K562 (cell line): ENCODE data around the gene IL23R. TPM values are rescaled to one million over a fixed set of nuclear protein-coding genes. Genes with fewer than 3 reads are reported as not detected.

ENCODE experiments used
- ATAC-seq: fragments of 200-7000 bp; cut with Tn5 transposase; 3 replicates; pipeline ENCODE4 v1.9.1; 2020; ENCODE audit warnings: moderate library complexity
- BruUV-seq: library from RNA; stranded (reverse); fragments of 400-500 nt; replicated peaks from 2 replicates; lab custom pipeline; 2021; lab: Mats Ljungman, UMichigan
- CTCF ChIA-PET: fragments of 300-600 bp; formaldehyde crosslinking; extraction: SDS; loops from one replicate; lab custom pipeline; 2021; ENCODE audit warnings: low intra/inter-chr PET ratio; lab: Yijun Ruan, JAX
- POLR2A ChIA-PET: fragments of 300-600, 350-650 bp; sonication (Branson Sonifier 250); formaldehyde crosslinking; extraction: SDS; loops from one replicate; lab custom pipeline; 2021; ENCODE audit warnings: antibody characterized with exemption, inconsistent platforms; lab: Yijun Ruan, JAX
- DNase-seq, 4 experiments: peaks; one replicate each; pipeline versions ENCODE4 v3.0.0 to v3.0.0-alpha.2; 2011 to 2018; ENCODE audit warnings: low spot score in 3 of 4, mixed read lengths in 3 of 4; ENCODE audit errors: extremely low read depth in 1 of 4
- FAIRE-seq: peaks from 2 replicates; lab custom pipeline; 2011; peaks lifted over from hg19 to GRCh38; lab: Jason Lieb, UNC
- H2AFZ ChIP-seq: 2 replicates; pipeline ENCODE4 v1.6.0; 2011; ENCODE audit warnings: low read depth, low read length, control low read depth, inconsistent platforms
- H3K27ac ChIP-seq: fragments of 200-600 bp; 3 replicates; pipeline ENCODE4 v1.8.0; 2011; ENCODE audit warnings: low read depth, mild to moderate bottlenecking, control low read depth, inconsistent platforms, low read length, moderate library complexity, mixed read lengths; ENCODE audit errors: extremely low read depth
- H3K27me3 ChIP-seq, 2 experiments: fragments of 300-600 bp in 1 of 2; 2 replicates in 1 of 2; 3 replicates in 1 of 2; pipeline versions ENCODE4 v1.6.0 to v1.8.0; 2011; ENCODE audit warnings: inconsistent platforms in 2 of 2, low read length in 2 of 2, mild to moderate bottlenecking in 1 of 2, mixed read lengths in 1 of 2, moderate library complexity in 1 of 2; ENCODE audit not compliant: control insufficient read depth in 2 of 2, insufficient read depth in 2 of 2
- H3K36me3 ChIP-seq: fragments of 300-600 bp; 3 replicates; pipeline ENCODE4 v1.8.0; 2011; ENCODE audit warnings: mild to moderate bottlenecking, low read length, inconsistent platforms; ENCODE audit not compliant: control insufficient read depth, insufficient read depth
- H3K4me1 ChIP-seq, 2 experiments: fragments of 200-600 bp in 1 of 2; replicated peaks in 1 of 2; 2 replicates in 1 of 2; 3 replicates in 1 of 2; pipeline versions ENCODE4 v1.5.1 to v1.8.0; 2011; ENCODE audit warnings: inconsistent platforms in 2 of 2, low read length in 2 of 2, mild to moderate bottlenecking in 1 of 2, mixed read lengths in 1 of 2, moderate library complexity in 1 of 2; ENCODE audit not compliant: control insufficient read depth in 2 of 2, insufficient read depth in 2 of 2
- H3K4me2 ChIP-seq: 2 replicates; pipeline ENCODE4 v1.6.1; 2011; ENCODE audit warnings: low read length, control low read depth, inconsistent platforms, mixed read lengths; ENCODE audit not compliant: insufficient read depth
- H3K4me3 ChIP-seq: fragments of 200-600 bp; sonication (generic), shearing (Covaris generic); 2 replicates; pipeline ENCODE4 v1.5.1; 2016; ENCODE audit warnings: control low read depth, inconsistent platforms
- H3K79me2 ChIP-seq: fragments of 200-600 bp; 3 replicates; pipeline ENCODE4 v1.8.0; 2011; ENCODE audit warnings: low read length, inconsistent platforms; ENCODE audit not compliant: control insufficient read depth, insufficient read depth
- H3K9ac ChIP-seq, 2 experiments: 2 replicates each; pipeline versions ENCODE4 v1.6.0 to v1.6.1; 2011; ENCODE audit warnings: low read depth in 2 of 2, low read length in 2 of 2, control low read depth in 1 of 2, inconsistent platforms in 1 of 2, mild to moderate bottlenecking in 1 of 2, mixed read lengths in 1 of 2; ENCODE audit not compliant: insufficient read depth in 1 of 2
- H3K9me1 ChIP-seq: one replicate; pipeline ENCODE4 v1.6.0; 2011; ENCODE audit warnings: inconsistent platforms, mild to moderate bottlenecking, low read length, moderate library complexity; ENCODE audit not compliant: control insufficient read depth, insufficient read depth
- H3K9me3 ChIP-seq: replicated peaks from 2 replicates; pipeline ENCODE4 v1.5.1; 2011; ENCODE audit warnings: low read depth, low read length, inconsistent platforms; ENCODE audit not compliant: control insufficient read depth, insufficient read depth
- H4K20me1 ChIP-seq: replicated peaks from 2 replicates; pipeline ENCODE4 v1.6.1; 2011; ENCODE audit warnings: low read length, inconsistent platforms, mixed read lengths; ENCODE audit not compliant: control insufficient read depth, insufficient read depth
- CSDE1 ChIP-seq, 2 experiments: fragments of 450-650 bp; IDR thresholded peaks; 2 replicates each; pipeline ENCODE4 v1.6.1; 2016; ENCODE audit warnings: mild to moderate bottlenecking in 1 of 2
- HDAC3 ChIP-seq: fragments of 450-650 bp; IDR thresholded peaks from 2 replicates; pipeline ENCODE4 v1.6.1; 2018; ENCODE audit warnings: borderline replicate concordance, mild to moderate bottlenecking, moderate library complexity; ENCODE audit not compliant: partially characterized antibody
- MNT ChIP-seq, 2 experiments: fragments of 450-650 bp; conservative IDR thresholded peaks; 2 replicates each; pipeline ENCODE4 v1.6.1; 2017; ENCODE audit warnings: mild to moderate bottlenecking in 2 of 2, moderate library complexity in 2 of 2
- RAD21 ChIP-seq, 2 experiments: fragments of 250-450 bp in 1 of 2; fragments of 450-650 bp in 1 of 2; sonication (Bioruptor Pico) in 1 of 2; formaldehyde crosslinking in 1 of 2; IDR thresholded peaks in 1 of 2; conservative IDR thresholded peaks in 1 of 2; 2 replicates each; pipeline versions ENCODE4 v1.4.0 to v1.8.0; 2020 to 2022; ENCODE audit warnings: mild to moderate bottlenecking in 2 of 2, moderate library complexity in 1 of 2
- SIN3A ChIP-seq, 2 experiments: fragments of 150-350 bp in 1 of 2; IDR thresholded peaks; 2 replicates each; pipeline ENCODE4 v1.6.1; 2011 to 2016; ENCODE audit warnings: borderline replicate concordance in 2 of 2, low read depth in 2 of 2, low read length in 2 of 2, mild to moderate bottlenecking in 2 of 2, moderate library complexity in 2 of 2; ENCODE audit not compliant: control insufficient read depth in 1 of 2
- TAF9B ChIP-seq: fragments of 450-650 bp; IDR thresholded peaks from 2 replicates; pipeline ENCODE4 v1.6.1; 2018; ENCODE audit warnings: mild to moderate bottlenecking; ENCODE audit not compliant: partially characterized antibody
- ZBTB33 ChIP-seq: sonication (generic); formaldehyde crosslinking; IDR thresholded peaks from 2 replicates; pipeline ENCODE4 v1.8.1; 2023; ENCODE audit warnings: mild to moderate bottlenecking, missing genetic modification reagents
- ZNF121 ChIP-seq: sonication (generic); formaldehyde crosslinking; conservative IDR thresholded peaks from 2 replicates; pipeline ENCODE4 v1.8.0; 2022; ENCODE audit warnings: missing genetic modification reagents
- ZNF212 ChIP-seq: fragments of 450-650 bp; formaldehyde crosslinking; IDR thresholded peaks from 2 replicates; pipeline ENCODE4 v1.4.0; 2020; ENCODE audit warnings: mild to moderate bottlenecking
- WGBS: fragments of 100-300 bp; shearing (Covaris generic); methylation state at CpG from one replicate; pipeline ENCODE4 v1.1.6; 2016; ENCODE audit warnings: low coverage, mixed read lengths; ENCODE audit not compliant: insufficient coverage; ENCODE audit errors: missing lambda C conversion rate; 5-methylcytosine and 5-hydroxymethylcytosine counted together
- in situ Hi-C: fragments of 300-500 bp; cut with MboI; formaldehyde crosslinking; loops from 4 replicates; pipeline ENCODE4 v1.15.0; 2018; ENCODE audit warnings: inconsistent platforms, mixed read lengths
- intact Hi-C: fragments of 100-400 bp; cut with micrococcal nuclease; formaldehyde crosslinking; loops from 2 replicates; pipeline ENCODE4 v1.14.2; 2022
- polyA plus RNA-seq, 8 experiments: library from polyadenylated mRNA; depleted of rRNA in 4 of 8; stranded (reverse) in 5 of 8; unstranded in 3 of 8; fragments of >200 nt; fragmentation: Nextera tagmentation in 2 of 8; fragmentation: Illumina TruSeq in 1 of 8; extraction: Ambion mirVana in 2 of 8; extraction: Trizol in 1 of 8; gene quantifications; 2 replicates each; pipeline versions ENCODE4 v1.2.1 to v1.2.3, GENCODE V29; 2011 to 2014; ENCODE audit warnings: inconsistent platforms in 1 of 8, missing spikeins in 1 of 8
- total RNA-seq, 7 experiments: library from RNA; depleted of rRNA in 6 of 7; stranded (reverse); fragments of >200 nt in 6 of 7; fragmentation: Illumina TruSeq in 2 of 7; extraction: Trizol in 2 of 7; gene quantifications; 2 replicates each; pipeline versions ENCODE4 v1.2.1 to v1.2.3, GENCODE V29; 2011 to 2021; ENCODE audit warnings: low replicate concordance in 1 of 7
- TF ChIP-seq, protein P1 (sequence below), 2 experiments: fragments of 450-650 bp; IDR thresholded peaks; 2 replicates each; pipeline ENCODE4 v1.6.1; 2016
- TF ChIP-seq, protein P2 (sequence below): sonication (generic); formaldehyde crosslinking; IDR thresholded peaks from 2 replicates; pipeline ENCODE4 v1.8.0; 2022; ENCODE audit warnings: missing genetic modification reagents, mild to moderate bottlenecking, moderate library complexity, borderline replicate concordance

Gene IL23R
- total and polyA plus RNA-seq, 9 of the 15 experiments (the other 6 are each of a cell fraction or from before 2014, with no cell fraction given): 4.4 to 52.7 (median 22.8) TPM

DNA sequence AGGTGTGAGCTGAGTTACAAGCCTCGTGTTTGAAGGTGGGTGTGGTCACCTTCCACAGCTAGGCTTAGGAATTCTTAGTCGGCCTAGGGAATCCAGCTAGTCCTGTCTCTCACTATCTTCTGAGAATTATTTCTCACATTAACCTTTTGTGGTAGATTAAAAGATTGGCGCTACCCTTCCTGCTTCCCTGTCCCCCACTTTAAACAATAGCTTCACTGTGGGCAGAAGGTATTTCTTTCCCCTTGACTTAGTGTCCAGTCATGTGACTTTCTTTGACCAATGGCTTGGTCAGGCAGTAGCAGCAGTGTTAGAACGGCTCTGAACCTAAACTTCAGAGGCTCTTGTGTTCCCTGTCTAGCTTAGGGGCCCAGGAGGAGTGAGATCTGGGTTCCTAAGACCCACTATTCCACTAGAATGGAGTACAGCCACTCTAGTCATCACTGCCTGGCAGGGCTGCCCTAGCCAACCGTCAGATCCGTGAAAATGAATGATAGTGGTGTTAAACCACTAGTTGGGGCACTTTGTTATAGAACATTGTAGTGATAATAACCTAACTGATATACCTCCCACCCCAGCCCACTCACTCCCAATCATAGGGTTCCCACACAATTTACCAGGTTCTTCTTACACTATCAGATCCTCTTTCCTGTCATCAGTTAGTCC is 17.6 kb upstream of the IL23R start (continued):
- TF ChIP-seq, protein P1, sequence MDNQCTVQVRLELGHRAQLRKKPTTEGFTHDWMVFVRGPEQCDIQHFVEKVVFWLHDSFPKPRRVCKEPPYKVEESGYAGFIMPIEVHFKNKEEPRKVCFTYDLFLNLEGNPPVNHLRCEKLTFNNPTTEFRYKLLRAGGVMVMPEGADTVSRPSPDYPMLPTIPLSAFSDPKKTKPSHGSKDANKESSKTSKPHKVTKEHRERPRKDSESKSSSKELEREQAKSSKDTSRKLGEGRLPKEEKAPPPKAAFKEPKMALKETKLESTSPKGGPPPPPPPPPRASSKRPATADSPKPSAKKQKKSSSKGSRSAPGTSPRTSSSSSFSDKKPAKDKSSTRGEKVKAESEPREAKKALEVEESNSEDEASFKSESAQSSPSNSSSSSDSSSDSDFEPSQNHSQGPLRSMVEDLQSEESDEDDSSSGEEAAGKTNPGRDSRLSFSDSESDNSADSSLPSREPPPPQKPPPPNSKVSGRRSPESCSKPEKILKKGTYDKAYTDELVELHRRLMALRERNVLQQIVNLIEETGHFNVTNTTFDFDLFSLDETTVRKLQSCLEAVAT (IDR thresholded peaks at IDR 0.05): no peak
- no peak for TF ChIP-seq MNT (conservative IDR thresholded peaks at IDR 0.05)

GRCh38 chr1:67149179-67149770 is 17.0 kb upstream of the IL23R start:
- Histone ChIP-seq H3K27me3 (no peaks in the 10 kb centered on the region), H3K9me3 (no peaks in the 10 kb centered on the region), H3K79me2 (no peaks in the 10 kb centered on the region), H3K4me2 (peak overlapping the region; percentile 50; the same call in 1 of the 2 replicates), H3K36me3 (no peaks in the 10 kb centered on the region), H2AFZ (peak overlapping the region; percentile 90), H3K9ac (no peak overlapping the region; a peak in 1 of 4 replicates), H3K4me1 (peaks cover 3 to 6% of the 10 kb centered on the region in 2 experiments; a peak in 2 of 5 replicates), H3K27ac (peak overlapping the region; percentile 7; the same call in 1 of the 3 replicates), H3K4me3 (no peak overlapping the region), H4K20me1 (no peaks in the 10 kb centered on the region), H3K9me1 (no peaks in the 10 kb centered on the region)
- 10% methylated on average over 9 of the region's 9 CpGs for WGBS
- ChIA-PET POLR2A (interaction anchor here (0.6 to 1.1 kb wide), 7 partner anchors 9 to 391 kb away, joined by 3 to 6 read pairs (median 3); no protein-coding TSS in a partner anchor), CTCF (interaction anchor here (0.6 to 2.5 kb wide), 5 partner anchors 14 to 384 kb away, joined by 3 to 34 read pairs (median 3); no protein-coding TSS in a partner anchor)
- no TSS peak for BruUV-seq
- FAIRE-seq (peak; percentile 87), DNase-seq (peak; percentile 62 to 90 (median 72)), ATAC-seq (peak; percentile 98)
- in situ Hi-C loops: loop anchor here (5.0 to 10.0 kb wide), 3 partner anchors 147 to 387 kb away; no protein-coding TSS in a partner anchor
- intact Hi-C loops: loop anchor here (1.0 to 5.0 kb wide), 5 partner anchors 63 to 384 kb away; no protein-coding TSS in a partner anchor
- TF ChIP-seq CSDE1 (IDR thresholded peaks at IDR 0.05) (no peak), ZNF121 (CRISPR knock-in tag) (no peak), SIN3A (IDR thresholded peaks at IDR 0.05; ENCODE audit: borderline replicate concordance in 2 of 2, control insufficient read depth in 1 of 2, low read depth in 2 of 2, low read length in 2 of 2) (no peak), TAF9B (no peak), ZBTB33 (CRISPR knock-in tag) (0 out of 2 replicates have a peak, but pooled peaks have one; percentile 18), ZNF212 (CRISPR knock-in tag) (no peak), RAD21 (CRISPR knock-in tag; conservative IDR thresholded peaks at IDR 0.05 in 1 of 2, IDR thresholded peaks at IDR 0.05 in 1 of 2) (peak; percentile 98), HDAC3 (no peak)
- TF ChIP-seq, protein P2, sequence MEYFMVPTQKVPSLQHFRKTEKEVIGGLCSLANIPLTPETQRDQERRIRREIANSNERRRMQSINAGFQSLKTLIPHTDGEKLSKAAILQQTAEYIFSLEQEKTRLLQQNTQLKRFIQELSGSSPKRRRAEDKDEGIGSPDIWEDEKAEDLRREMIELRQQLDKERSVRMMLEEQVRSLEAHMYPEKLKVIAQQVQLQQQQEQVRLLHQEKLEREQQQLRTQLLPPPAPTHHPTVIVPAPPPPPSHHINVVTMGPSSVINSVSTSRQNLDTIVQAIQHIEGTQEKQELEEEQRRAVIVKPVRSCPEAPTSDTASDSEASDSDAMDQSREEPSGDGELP (CRISPR knock-in tag): no peak
